GM12801 (cell line): ENCODE data around the gene PTPRN2.

ENCODE experiments used
- TF ChIP-seq, protein P1 (sequence below): IDR thresholded peaks from one replicate; pipeline ENCODE4 v1.5.1; 2011; ENCODE audit warnings: control low read depth; ENCODE audit not compliant: insufficient read length; ENCODE audit errors: extremely low read depth

Gene PTPRN2

DNA sequence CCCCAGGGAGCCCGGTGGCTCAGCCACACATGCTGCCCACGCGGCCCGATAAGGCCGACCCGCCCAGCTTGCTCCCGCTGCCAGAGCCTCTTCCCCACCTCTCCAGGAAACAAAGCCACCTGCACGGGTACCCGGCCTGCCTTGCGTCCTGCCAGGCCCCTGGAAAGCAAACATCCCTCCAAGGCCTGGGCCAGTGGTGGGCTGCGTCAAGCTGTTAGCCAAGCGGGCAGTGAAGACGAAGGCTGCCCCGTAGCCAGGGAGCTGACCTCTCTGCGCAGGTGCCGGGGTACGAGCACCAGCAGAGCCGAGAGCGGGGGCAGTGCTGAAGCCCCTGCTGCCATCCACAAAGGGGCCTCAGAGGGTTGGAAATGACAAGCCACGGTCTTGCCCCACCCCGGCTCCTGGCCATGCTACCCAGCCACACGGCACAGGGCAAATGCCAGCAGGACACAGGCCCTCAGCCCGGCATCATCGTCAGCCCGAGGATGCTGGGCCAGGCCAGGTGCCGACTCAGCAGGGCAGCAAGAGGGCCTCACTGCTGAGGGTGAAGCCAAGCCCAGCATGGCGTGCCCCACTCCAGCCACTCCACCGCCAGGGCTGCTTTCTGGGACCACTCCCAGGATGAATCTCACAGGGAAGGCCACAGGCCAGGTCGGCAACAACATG is 140.0 kb downstream of the PTPRN2 start:
- TF ChIP-seq, protein P1, sequence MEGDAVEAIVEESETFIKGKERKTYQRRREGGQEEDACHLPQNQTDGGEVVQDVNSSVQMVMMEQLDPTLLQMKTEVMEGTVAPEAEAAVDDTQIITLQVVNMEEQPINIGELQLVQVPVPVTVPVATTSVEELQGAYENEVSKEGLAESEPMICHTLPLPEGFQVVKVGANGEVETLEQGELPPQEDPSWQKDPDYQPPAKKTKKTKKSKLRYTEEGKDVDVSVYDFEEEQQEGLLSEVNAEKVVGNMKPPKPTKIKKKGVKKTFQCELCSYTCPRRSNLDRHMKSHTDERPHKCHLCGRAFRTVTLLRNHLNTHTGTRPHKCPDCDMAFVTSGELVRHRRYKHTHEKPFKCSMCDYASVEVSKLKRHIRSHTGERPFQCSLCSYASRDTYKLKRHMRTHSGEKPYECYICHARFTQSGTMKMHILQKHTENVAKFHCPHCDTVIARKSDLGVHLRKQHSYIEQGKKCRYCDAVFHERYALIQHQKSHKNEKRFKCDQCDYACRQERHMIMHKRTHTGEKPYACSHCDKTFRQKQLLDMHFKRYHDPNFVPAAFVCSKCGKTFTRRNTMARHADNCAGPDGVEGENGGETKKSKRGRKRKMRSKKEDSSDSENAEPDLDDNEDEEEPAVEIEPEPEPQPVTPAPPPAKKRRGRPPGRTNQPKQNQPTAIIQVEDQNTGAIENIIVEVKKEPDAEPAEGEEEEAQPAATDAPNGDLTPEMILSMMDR, result no peak

GRCh38 chr7:158447151-158447505 is 140.5 kb downstream of the PTPRN2 start:
- TF ChIP-seq, protein P1, result no peak

DNA sequence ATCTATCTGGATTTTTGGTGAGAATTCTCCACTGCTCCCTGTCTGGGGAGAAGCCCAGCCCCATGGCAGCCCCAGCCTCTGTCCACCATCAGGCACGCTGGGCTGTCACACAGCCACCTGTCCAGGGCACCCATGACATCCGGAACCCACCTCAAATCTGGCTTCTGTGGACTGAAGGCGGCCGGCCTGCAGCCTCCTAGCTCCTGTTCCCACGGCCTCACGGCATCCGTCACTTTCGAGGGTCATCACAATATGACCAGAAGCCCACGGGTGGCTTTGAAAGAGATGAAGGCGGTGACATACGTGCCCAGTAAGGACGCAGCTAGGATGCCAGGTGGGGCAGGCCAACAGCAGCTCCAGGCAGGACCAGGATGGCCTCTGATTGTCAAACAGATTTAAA is 140.9 kb downstream of the PTPRN2 start:
- TF ChIP-seq, protein P1, result no peak

- TF ChIP-seq, protein P1, result no peak
Observed at GRCh38 chr7:158446281-158446680, 141.3 kb downstream of the PTPRN2 start.

- TF ChIP-seq, protein P1, result no peak
Observed at GRCh38 chr7:158445421-158446175, 142.0 kb downstream of the PTPRN2 start.

DNA sequence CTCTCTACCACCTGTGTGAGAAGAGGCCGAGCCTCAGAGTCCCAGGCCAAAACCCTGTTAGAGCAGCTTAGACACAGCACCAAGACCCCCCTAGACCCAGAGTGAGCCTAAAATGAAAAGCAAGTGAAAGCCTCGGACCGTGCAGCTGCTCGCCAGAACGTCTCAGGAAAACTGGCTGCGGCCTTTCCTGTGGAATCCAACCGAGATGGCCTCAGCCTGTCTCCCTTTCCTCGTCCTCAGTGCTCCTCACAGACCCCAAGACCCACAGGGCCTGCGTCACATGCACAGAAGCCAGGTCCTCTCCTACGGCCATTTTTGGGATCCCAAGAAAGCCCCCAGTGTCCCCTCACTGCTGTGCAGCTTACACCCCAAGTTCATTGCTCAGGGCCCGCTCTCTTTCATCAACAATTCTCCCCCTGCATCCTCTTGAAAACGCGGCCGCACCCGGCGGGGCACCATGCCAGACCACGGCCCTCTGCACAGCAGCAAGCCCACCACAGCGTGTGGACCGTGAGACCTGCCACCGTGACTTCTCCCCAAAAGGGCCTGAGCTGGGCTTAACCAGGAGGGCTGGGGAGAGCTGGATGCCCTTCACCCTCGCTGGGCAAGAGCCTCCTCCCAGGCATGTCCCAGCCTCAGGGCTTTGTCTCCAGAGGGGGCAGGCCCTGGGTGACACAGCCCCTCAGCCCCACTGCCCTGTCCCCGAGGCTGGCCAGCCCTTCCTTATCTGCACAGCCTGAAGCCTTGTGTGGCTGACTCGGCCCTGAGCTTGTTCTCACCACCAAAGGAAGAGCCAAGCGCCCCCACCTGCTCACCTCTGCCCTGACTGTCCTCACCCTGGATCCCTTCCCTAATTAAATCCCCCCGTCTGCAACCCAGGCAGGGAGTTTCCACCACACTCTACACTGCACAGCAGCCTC is 142.9 kb downstream of the PTPRN2 start:
- TF ChIP-seq, protein P1, result no peak
